Fibroblast of skin of right quadriceps (primary cell): ENCODE measurements around the gene SRC.

Experiments
- DNase-seq: peaks from one replicate; pipeline ENCODE4 v3.0.0-alpha.2; 2013

The SRC gene

DNA sequence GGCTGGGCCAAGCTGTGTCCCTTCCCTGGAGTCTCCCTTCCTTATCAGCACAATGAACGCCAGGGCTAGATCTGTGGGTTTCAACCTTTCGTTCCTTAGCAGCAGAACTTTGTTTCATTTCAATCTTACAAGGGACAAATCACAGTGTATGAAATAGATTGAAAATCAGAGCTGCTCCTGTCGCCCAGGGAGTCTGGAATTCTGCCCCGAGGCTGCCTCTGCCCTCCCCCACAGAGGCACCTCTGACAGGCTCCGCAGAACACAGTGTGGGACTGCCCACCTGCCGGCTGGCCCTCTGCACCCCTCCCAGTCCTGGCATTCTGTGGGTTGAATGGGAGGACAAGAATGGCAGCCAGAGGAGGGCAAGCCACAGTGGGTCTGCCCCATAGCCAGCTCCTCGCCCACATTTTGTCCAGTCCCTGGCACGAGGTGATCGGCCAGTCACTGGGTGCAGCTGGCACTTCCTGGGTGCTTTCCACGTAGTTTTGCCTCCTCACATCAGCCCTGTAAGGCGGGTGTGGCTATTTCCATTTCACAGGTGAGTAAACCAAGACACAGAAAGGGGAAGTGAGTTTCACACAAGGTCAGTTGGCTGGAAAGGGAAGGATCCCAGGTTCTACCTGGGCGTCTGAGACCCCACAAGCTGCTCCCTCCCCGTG is 30.4 kb upstream of the SRC start:
- DNase-seq = no peak

DNA sequence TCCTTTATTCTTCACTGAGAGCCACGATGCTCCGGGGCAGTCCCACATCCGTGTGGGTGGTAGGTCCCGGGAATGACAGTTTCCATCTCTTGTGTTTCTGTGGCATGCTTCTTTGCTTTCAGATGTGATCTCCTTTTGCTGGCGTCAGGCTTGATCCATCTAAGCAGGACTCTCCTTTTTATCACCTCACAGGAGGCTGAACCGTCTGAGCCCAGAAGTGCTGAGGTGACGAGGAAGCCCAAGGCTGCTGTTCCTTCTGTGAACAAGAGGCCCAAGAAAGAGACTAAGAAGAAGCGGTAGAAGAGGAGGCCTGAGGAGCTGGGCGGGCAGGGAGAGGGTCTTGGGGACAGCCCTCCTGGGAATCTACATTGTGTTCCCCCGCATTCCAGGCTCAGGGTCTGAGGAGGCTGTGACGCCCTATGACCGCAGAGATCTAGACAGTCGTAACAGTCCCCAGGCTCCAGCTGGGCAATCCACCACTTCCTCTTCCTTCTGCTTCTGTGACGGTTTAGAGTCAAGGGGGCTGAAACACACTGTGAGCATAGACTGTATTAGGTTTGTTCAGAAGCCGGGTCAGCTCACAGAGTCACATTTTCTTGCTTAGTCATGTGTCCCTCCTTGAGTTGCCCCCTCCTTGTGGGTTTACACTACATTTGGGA is 29.7 kb upstream of the SRC start:
- no peak for DNase-seq

DNA sequence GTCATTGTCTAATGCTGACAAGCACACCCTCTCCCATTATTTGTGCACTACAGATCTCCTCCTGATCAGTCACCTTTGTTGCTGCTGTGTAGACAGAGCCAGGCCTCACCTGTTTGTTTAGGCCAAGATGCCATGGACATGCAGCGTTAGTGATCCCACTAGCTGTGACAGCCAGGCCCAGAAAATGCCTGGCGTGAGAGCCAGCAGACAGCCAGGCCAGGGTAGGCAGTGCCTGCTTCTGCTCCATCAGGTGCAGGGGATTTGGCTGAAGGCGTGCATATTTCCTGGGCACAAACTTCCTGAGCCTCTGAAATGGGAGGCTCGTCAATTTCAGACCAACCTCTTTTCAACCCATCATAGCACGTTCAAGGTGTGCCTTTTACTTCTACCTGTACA is 29.2 kb upstream of the SRC start:
- DNase-seq = no peak

DNA sequence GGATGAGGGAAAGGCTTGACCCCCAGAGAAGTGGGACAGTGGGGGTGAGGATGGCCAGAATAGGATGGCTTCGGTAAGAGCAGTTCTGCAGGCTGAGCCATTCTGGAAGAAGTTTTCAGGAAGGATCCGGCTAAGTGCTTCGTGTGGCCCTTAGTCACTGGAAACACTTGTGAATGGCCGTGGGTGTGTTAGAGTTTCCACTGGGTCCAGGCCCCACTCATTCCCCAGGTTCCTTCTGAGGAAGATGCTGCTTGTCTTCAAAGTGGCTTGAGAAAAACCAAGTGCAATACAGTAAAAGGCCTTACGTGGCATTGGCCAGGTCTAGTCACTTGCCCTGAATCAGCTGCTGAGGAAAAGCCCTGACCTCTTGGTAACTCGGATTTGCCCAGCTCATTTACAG is 28.6 kb upstream of the SRC start:
- no peak for DNase-seq

DNA sequence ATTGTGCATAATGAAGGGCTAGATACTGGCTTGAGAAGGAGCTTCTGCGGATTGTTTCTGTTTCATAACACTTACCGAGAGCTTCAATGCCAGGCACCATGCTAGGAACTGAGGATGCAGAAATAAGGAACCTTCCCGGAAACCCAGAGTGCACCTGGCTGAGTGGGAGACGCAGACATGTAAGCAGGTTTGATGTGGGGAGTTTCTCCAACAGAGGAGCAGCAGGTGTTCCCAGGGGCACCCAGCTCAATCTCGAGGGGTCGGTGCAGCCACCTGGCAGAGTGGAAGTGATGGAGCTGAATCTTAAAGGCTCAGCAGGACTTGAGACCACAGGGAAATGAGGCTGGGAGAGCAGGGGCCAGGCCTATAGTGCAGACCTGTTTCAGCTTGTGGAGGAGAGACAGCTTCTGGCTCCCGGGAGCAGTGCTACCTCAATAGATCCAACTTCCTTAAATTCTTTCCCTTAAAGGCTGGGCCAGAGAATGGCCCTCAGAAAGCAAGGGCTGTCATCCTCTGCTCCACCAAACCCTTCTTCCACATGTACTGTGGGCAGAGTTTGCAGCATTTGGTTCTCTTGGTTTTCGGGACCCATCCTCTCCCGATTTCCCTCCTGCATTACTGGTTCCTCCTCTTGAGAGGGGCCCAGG is 27.8 kb upstream of the SRC start:
- DNase-seq = no peak

DNA sequence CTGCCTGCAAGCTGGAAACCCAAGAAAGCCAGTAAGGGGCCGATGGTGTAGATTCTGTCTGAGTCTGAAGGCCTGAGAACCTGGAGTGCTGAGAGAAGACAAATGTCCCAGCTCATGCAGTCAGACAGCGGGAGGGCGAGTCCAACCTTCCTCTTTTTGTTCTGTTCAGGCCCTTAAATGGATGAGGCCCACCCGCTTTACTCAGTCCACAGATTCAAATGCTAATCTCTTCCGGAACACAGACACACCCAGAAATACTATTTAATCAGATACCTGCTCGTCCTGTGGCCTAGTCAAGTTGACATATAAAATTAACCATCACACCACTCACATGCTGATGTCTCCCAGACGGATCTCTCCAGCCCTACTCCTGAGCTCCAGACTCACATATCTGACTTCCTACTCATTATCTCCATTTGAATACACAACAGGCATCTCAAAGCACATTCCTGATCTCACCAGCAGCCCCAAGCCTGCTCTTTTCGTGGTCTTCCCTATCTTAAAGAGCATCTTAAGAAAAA is 26.7 kb upstream of the SRC start:
- DNase-seq = peak; percentile 87

DNA sequence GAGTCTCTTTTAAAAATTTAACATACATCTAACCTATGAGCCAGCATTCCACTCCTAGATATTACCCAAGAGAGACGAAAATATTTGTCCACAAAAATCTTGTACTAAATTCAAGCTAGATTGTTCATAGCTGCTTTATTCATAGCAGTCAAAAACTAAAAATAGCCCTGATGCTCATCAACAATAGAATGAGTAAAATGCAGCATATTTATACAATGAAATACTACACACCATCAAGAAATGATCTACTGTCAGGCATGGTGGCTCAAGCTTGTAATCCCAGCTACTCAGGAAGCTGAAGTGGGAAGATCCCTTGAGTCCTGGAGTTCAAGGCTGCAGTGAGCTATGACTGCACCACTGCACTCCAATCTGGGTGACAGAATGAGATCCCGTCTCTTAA is 22.0 kb upstream of the SRC start:
- peak; percentile 93 for DNase-seq

DNA sequence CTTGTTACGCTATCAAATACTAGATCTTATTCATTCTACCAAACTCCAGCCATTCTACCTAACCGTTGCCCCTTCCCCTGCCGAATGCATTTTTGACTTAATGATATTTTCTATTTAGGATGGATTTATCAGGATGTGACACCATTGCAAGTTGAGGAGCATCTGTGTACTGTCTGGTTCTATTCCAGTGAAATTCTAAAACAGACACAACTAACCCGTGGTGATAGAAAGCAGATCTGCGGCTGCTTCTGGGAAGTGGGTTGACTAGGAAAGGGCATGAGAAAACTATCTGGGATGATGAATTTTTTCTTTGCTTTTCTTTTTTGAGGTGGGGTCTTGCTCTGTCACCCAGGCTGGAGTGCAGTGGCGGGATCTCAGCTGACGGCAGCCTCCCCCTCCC is 20.7 kb upstream of the SRC start:
- no peak for DNase-seq

DNA sequence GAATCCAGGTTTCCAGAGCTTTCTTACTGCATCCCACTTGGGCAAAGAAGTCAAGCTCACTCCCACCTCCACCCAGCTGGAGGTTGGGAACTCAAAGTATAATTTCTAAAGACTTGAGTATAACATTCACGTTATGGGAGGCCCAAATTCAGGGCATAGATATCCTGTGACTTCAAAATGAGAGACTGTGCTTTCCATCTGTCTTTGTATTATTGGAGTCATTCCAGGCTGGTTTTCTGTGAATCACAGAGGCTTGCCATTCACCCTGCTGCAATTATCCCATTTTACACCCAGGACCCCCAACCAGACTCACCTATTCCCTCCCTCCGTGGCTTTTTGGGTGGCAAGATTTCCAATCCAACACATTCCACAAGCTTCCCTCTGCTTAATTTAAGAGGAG is 19.3 kb upstream of the SRC start:
- DNase-seq = peak; percentile 33

DNA sequence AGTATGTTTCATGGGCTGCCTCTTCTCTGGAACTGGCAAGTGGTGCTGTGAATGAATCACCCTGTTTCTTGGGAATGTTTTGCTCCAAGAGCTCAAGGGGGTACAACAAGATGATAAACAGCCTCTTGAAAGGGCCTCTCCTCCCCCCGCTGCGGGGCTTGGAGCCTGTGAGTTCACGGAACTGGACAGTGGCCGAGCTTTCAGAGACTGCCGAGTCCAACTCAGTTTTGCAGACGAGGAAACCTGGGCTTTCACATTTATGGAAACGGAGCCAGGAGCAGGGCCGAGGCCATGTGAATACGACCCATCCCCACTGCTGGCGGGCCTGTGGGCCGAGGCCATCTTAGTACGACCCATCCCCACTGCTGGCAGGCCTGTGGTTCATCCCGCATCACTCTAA is 18.2 kb upstream of the SRC start:
- DNase-seq = peak; percentile 85

DNA sequence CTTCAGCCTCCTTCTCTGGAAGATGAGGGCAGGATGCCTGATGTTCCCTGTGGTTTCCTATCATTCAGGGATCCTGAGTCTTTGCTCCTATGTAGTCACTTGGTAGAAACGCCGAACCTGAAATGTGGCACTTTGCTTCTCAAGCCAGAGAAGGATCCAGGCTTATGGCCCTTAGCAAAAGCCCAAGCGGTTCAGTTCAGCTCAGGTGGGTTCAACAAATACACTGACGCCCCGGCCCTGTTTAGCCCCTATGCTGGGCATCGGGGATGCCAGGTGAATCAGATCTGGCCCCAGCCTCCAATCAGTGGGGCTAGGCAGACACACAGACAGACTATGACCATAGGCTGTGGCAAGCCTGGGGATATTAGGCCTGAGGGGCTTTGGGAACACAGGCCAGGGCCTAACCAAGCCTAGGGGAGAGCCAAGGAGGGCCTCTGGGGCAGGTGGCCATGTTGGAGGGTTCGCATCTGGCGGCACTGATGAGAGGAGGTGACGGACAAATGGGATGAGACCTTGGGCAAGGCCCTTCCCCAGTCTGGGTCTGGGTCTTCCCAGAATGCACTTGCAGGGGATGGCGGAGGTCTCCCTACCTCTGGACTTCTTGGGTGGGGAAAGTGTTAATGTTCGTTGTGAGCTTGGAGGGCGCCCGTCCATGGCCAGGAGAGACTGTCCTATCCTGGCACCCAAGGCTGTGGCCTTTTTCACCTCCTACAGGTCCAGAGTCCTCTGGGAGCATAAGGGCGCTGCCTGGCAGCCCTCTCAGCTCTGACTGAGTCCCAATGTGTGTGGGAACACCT is 17.6 kb upstream of the SRC start:
- DNase-seq = no peak

DNA sequence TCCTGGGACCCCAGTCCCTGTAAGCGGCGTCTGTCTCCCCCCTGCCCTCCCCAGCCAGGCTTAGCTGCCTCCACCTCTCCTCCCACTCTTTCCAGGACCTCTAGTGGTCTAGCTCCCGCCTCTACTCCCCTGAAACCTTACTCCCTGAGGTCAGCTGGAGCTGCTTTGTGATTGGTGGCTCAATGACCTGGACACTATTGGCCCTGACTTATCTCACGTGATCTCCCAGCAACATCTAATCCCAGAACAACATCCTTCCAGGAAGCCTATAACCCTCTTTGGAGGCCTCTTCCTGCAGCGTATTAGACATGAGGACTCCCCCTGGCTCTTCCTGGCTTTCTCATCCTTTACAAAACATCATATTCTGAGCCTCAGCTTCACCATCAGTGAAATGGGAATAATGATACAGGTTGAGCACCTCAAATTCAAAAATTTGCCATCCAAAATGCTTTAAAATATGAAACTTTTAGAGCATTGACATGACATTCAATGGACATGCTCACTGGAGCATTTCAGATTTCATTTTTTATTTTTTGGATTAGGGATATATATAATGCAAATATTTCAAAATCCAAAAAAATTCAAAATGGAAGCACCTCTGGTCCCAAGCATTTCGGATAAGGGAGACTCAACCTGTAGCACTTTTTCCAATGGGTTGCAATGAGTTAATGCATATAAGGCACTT is 16.3 kb upstream of the SRC start:
- DNase-seq = no peak

DNA sequence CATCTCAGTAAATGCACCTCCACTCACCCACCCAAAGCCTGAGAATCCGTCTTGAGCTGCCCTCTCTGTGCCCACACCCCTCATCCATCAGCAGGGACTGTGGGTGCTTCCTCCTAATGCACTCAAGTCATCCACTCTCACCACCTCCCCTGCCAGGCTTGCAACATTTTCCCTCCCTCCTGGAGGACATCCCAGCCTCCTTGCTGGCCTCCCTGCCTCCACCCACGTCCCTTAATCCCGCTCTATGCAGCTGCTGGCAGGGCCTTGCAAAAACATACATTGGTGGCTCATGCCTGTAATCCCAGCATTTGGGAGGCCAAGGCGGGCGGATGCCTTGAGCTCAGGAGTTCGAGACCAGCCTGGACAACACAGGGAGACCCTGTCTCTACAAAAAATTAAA is 15.6 kb upstream of the SRC start:
- DNase-seq = no peak

DNA sequence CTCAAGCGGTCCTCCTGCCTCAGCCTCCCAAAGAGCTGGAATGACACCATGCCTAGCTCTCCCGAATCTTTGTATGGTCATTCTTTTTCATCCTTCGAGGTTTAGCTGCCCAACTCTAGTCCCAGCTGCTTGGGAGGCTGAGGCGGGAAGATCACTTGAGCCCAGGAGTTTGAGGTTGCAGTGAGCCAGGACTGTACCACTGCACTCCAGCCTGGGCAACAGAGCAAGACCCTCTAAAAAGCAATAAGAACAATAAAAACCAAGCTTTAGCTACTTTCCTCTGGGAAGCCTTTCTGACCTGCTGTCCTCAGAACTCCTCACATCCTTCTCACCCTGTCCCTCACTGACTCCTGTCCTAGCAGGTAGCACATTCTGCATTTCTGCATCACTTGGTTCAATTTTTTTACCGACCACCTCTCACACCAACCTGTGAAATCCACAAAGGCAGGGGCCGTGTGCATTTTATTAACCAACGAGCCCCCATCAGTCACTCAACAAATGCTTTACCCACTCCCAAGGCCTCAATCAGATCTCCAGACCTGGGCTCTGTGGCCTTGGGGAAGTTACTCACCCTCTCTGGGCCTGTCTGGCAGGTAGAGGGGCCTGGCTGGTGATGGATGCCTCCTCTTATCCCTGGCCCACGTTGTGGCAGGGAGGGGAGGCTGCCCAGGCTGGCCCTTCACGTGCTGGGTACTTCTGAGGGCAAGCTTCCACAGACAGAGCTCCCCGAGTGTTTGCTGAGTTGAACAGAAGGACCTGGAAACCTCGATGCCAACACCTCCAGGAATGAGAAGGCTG is 14.7 kb upstream of the SRC start:
- DNase-seq = no peak

DNA sequence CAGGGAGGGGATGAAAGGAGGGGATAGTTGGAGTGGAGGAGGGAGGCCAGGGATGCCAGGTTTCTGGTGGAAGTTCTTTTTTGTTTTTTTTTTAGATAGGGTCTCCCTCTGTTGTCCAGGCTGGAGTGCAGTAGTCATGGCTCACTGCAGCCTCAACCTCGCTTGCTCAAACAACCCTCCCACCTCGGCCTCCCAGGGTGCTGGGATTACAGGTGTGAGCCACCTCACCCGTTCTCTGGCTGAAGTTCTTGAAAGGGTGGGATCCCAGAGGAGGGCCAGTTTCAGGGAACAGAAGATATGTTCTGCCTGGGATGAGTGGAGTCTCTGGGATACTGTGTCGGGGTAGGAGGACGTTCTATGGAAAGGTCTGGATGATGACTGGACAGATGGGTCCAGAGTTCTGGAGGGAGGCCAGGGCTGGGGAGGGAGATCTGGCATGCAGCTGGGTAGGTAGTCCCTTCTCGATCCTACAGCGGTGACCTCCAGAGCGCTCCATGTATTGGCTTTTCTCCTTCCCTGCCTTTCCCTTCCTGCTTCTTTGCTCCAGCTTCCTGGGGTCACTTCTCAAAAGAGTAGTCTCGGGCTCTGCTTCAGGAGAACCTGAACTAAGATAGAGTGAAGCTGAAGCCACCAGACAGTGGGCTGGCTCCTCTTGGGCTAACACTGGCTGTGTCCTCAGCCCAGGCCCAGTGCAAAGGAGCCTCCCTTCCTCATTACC is 12.7 kb upstream of the SRC start:
- no peak for DNase-seq

DNA sequence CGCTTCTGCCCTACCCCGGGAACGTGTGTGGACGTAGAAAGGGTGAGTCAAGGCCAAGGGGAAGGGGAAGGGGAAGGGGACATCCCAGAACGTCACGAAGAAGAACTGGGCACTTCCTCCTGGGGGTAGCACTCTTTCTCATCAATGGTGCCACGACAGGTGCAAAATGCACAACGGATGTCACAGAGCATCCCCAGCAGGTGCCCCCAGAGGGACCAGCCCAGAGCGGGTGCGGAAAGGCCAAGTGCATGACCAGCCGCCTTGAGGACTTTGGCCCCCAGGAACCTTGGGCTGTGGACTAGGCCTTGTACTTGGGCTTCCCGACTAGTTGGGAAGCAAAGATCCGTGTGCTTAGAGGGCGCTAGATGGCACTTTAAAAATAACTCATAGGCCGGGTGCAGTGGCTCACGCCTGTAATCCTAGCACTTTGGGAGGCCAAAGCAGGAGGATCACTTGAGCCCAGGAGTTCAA is 12.1 kb upstream of the SRC start:
- no peak for DNase-seq

DNA sequence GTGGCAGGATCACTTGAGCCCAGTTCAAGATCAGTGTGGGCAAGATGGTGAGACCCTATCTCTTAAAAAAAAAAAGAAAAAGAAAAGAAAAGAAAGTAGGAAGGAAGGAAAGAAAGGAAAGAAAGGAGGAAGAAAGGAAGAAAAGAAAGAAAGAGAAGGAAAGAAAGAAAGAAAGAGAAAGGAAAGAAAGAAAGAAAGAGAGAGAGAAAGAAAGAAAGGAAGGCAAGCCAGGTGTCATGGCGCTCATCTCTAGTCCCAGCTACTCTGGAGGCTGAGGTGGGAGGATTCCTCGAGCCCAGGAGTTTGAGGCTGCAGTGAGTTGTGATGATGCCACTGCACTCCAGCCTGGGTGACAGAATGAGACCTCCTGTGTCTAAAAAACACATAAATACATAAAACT is 11.5 kb upstream of the SRC start:
- DNase-seq = no peak

DNA sequence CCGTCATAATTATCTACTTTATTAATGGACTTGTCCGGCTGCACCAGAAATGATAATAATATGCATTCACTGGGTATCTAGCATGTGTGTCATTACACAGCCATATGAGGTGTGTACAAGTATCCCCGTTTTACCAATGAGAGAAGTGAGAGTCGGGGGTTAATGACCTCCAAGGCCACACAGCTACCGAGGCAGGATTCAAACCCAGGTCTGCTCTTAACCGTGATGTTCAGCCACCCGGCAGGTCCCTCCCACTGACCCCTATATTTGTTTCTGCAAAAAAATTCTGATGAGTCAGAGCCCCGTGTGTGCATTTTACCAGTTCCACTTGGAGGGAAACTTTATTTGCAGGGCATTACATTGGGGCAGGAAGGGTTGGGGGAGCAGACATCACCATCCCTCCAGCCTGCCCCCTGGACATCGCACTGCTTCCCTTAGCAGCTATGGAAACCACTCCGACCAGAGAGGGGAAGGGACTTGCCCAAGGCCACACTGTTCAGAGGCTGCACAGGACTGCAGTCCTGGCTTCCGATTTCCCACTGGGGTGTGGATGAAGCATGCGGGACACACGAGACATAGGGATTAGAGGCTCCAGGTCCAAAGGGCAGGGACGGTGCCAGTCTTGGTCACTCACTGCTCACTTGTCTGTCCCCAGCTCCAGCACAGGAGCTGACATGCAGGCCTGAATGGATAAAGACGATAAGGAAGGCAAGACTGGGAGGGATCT is 10.1 kb upstream of the SRC start:
- DNase-seq = no peak

DNA sequence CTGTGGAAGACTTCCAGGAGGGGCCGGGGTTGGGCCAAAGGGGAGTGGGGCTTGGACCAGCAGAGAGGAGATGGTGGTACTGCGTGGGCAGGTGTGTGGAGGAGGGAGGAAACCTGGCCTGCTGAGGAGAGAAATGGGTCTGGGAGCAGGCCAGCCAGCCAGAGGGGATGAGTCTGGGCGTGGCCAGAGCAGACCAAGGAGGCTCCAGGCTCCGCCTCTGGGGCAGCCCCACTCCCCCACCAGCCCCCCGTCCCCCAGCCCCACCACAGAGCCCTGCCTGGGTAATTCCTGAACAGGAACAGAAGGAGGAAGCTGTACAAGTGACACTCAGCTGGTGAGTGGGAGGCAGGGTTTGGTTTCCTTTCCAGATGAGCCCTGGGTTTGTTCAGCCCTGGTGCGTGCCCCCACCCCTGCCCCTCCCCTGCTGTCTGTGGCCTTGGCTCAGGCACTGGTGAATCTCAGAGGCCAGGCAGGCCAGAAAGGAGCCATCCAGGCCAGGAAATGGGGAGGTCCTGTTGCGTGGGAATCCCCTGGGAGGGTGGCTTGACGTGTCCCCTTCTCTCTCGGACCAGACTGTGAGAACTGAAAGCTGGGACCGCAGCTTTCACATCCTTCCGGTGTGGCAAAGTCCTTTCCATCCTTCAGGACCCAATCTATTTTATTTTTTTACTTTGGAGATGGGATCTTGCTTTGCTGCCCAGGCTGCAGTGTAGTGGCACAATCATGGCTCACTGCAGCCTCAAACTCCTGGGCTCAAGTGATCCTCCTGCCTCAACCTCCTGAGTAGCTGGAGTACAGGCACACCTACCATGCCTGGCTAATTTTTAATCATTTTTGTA is 9.4 kb upstream of the SRC start:
- no peak for DNase-seq
